Activated B cell treated with CpG ODN at 0.5 μM for 24 hours (primary cell): Measurements from ENCODE around the gene ZDHHC11. TPM values are rescaled to one million over a fixed set of nuclear protein-coding genes. Genes with fewer than 3 reads are reported as not detected.
"Not testable (repeated sequence)": the region's sequence is repeated elsewhere in the genome, so short reads cannot be mapped to it uniquely, and the experiment has no call there.

Experiments
- ATAC-seq: fragments of 200-7000 bp; cut with Tn5 transposase; one replicate; pipeline ENCODE4 v1.10.0; 2021; ENCODE audit warnings: low read depth, mild to moderate bottlenecking, moderate library complexity
- CTCF ChIA-PET: fragments of 350-600 bp; sonication (Branson Sonifier 250); formaldehyde crosslinking; loops from one replicate; lab custom pipeline; 2021; ENCODE audit warnings: antibody characterized with exemption; lab: Charles Lee
- POLR2A ChIA-PET: fragments of 350-600 bp; sonication (Branson Sonifier 250); formaldehyde crosslinking; loops from one replicate; lab custom pipeline; 2021; ENCODE audit warnings: antibody characterized with exemption; lab: Charles Lee
- DNase-seq: peaks from one replicate; pipeline ENCODE4 v3.0.0; 2022
- H3K27ac Mint-ChIP-seq: one replicate; pipeline ENCODE4 v1.8.0; 2020; ENCODE audit warnings: mixed read lengths
- H3K27me3 Mint-ChIP-seq: one replicate; pipeline ENCODE4 v1.8.0; 2021; ENCODE audit warnings: mixed read lengths
- H3K36me3 Mint-ChIP-seq: one replicate; pipeline ENCODE4 v1.8.0; 2021; ENCODE audit warnings: low read depth, mixed read lengths
- H3K4me1 Mint-ChIP-seq: one replicate; pipeline ENCODE4 v1.8.0; 2021; ENCODE audit warnings: mixed read lengths
- H3K4me3 Mint-ChIP-seq: one replicate; pipeline ENCODE4 v1.8.0; 2020; ENCODE audit warnings: mild to moderate bottlenecking, mixed read lengths
- H3K9me3 Mint-ChIP-seq: one replicate; pipeline ENCODE4 v1.8.0; 2020; ENCODE audit warnings: mixed read lengths
- intact Hi-C: fragments of 100-400 bp; cut with micrococcal nuclease; formaldehyde crosslinking; loops from one replicate; pipeline ENCODE4 v1.15.1; 2024
- total RNA-seq: library from RNA; stranded (reverse); gene quantifications from 2 replicates; pipeline ENCODE4 v1.2.3, GENCODE V29; 2022
- TF ChIP-seq, protein P1 (sequence below): fragments of 200-600 bp; IDR thresholded peaks from one replicate; pipeline ENCODE4 v1.8.0; 2022; ENCODE audit warnings: antibody characterized with exemption, mild to moderate bottlenecking

The ZDHHC11 gene
- total RNA-seq, 1 donor from 2014 or later: 1.6 TPM

DNA sequence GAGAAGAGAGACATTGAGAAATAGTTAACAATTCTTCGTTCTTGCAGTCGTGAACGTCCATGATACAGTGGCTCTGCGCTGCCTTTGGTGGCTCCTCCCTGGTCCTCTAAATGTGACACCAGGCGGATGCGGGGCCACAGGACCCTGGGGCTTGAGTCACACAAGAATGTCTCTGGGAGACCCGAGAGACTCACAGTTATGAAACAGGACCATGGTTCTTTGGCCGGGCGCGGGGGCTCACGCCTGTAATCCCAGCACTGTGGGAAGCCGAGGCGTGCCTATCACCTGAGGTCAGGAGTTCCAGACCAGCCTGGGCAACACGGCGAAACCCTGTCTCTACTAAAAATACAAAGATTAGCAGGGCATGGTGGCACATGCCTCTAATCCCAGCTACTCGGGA is 767 bp upstream of the ZDHHC11 start:
- TF ChIP-seq, protein P1, sequence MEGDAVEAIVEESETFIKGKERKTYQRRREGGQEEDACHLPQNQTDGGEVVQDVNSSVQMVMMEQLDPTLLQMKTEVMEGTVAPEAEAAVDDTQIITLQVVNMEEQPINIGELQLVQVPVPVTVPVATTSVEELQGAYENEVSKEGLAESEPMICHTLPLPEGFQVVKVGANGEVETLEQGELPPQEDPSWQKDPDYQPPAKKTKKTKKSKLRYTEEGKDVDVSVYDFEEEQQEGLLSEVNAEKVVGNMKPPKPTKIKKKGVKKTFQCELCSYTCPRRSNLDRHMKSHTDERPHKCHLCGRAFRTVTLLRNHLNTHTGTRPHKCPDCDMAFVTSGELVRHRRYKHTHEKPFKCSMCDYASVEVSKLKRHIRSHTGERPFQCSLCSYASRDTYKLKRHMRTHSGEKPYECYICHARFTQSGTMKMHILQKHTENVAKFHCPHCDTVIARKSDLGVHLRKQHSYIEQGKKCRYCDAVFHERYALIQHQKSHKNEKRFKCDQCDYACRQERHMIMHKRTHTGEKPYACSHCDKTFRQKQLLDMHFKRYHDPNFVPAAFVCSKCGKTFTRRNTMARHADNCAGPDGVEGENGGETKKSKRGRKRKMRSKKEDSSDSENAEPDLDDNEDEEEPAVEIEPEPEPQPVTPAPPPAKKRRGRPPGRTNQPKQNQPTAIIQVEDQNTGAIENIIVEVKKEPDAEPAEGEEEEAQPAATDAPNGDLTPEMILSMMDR: no peak
- intact Hi-C loops: no loop called here
- ChIA-PET POLR2A (no interaction called here), CTCF (no interaction called here)
- Mint-ChIP-seq H3K9me3 (no peaks in the 10 kb centered on the region), H3K4me1 (peaks cover 4% of the 10 kb centered on the region), H3K27ac (no peak overlapping the region), H3K27me3 (peaks cover 5% of the 10 kb centered on the region), H3K4me3 (no peak overlapping the region), H3K36me3 (no peaks in the 10 kb centered on the region)
- ATAC-seq (no peak), DNase-seq (no peak)

DNA sequence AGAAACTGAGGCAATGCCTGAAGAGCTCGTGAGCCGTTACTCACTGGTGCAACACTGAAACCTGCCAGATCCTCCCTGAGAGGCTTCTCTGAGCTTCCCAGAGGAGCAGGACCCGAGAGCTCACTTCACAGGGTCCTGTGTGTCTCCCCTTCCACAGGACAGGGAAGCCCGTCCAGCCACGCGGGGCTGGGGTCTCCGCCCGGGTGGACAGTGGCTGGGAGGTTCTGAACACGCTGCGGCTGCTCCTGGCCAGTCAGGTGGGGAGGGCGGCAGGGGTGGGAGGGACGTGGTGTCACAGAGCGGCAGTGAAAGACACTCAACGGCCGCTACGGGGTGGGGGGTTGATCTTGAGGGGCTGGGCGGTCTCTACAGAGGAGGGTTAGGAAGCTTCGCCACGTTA is 290 bp upstream of the ZDHHC11 start:
- H3K27me3 Mint-ChIP-seq: peaks cover 5% of the 10 kb centered on the region
- H3K4me1 Mint-ChIP-seq: peaks cover 7% of the 10 kb centered on the region
- no peaks in the 10 kb centered on the region for H3K9me3 Mint-ChIP-seq
- TF ChIP-seq, protein P1: no peak
- H3K4me3 Mint-ChIP-seq: no peak overlapping the region
- intact Hi-C loops: no loop called here
- ATAC-seq: no peak
- no peak for DNase-seq
- POLR2A ChIA-PET: no interaction called here
- H3K36me3 Mint-ChIP-seq: no peaks in the 10 kb centered on the region
- CTCF ChIA-PET: no interaction called here
- no peak overlapping the region for H3K27ac Mint-ChIP-seq

DNA sequence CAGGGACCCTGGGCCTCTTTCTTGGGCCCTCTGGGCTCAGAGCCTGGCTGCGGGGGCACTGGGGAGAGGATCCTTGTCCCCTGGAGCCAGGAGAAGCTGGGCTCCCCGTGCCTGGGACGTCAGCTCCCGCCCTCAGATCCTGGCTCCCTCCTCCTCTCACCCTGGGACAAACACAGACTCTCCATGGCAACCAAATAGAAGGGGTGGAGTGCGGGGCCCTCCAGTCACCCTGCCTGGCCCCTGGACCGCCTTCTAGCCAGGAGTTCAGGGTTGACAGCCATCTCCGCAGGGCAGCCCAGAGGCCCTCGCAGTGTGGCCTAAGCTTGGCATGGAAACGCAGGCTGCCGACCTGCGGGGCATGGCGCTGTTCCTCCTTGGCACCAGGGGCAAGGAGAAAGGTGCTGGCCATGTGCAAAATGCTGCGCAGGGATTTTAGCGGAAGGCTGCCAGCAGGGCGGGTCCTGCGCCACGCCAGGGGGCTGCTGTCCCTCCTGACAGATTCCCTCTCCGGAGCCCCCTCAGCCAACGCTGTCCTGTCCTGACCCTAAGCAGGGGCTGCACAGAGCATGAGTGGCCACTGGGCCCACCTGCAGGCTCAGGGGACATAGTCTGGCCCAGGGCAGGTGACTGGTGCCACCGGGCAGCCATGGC is 1.0 kb downstream of the ZDHHC11 start:
- POLR2A ChIA-PET: no interaction called here
- H3K36me3 Mint-ChIP-seq: no peaks in the 10 kb centered on the region
- H3K27me3 Mint-ChIP-seq: peaks cover 5% of the 10 kb centered on the region
- no peak for DNase-seq
- intact Hi-C loops: loop anchor here (5.0 kb wide), 1 partner anchor 92 kb away; no protein-coding TSS in a partner anchor
- no peak for ATAC-seq
- no peak overlapping the region for H3K4me3 Mint-ChIP-seq
- TF ChIP-seq, protein P1: no peak
- H3K27ac Mint-ChIP-seq: no peak overlapping the region
- no peaks in the 10 kb centered on the region for H3K9me3 Mint-ChIP-seq
- CTCF ChIA-PET: no interaction called here
- H3K4me1 Mint-ChIP-seq: peaks cover 7% of the 10 kb centered on the region

DNA sequence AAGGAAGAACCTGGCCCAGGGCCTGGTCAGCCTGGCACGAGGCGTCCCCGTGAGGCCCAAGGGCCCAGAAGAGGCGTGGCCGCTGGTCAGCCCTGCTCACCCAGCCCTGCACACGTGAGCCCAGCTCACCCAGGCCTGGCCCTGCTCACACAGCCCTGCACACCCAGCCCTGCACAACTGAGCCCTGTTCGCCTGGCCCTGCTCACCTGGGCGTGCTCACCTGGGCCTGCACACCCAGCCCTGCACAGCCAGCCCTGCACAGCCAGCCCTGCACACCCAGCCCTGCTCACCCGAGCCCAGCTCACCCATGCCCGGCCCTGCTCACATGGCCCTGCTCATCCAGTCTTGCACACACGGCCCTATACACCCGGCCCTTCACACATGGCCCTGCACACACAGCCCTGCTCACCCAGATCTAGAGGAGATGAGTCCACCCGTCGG is 2.1 kb downstream of the ZDHHC11 start:
- DNase-seq: no peak
- no peak for ATAC-seq
- Mint-ChIP-seq H3K27me3 (peaks cover 5% of the 10 kb centered on the region), H3K27ac (no peak overlapping the region), H3K9me3 (no peaks in the 10 kb centered on the region), H3K4me3 (no peak overlapping the region), H3K4me1 (peaks cover 7% of the 10 kb centered on the region), H3K36me3 (no peaks in the 10 kb centered on the region)
- intact Hi-C loops: loop anchor here (5.0 kb wide), 1 partner anchor 91 kb away; no protein-coding TSS in a partner anchor
- ChIA-PET CTCF (no interaction called here), POLR2A (no interaction called here)
- TF ChIP-seq, protein P1: no peak

DNA sequence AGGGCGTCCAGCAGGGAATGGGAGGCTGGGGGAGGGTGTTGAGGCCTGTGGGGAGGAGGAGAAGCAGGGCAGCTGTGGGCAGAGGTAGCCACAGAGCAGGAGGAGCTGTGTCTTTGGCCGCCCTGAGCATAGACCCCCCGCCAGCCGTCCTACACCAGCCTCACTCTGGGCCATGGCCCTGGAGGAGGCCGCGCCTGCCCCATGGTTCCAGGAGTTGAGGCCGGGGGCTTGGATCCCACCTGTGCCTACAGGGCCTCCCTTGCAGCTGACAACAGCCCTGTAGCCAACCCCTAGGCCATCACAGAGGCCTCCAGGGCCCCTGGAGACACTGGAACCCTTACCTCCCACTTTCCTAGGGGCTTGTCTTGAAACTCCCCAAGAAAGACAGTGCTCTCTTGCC is 3.0 kb downstream of the ZDHHC11 start:
- H3K27ac Mint-ChIP-seq, POLR2A ChIA-PET, H3K4me1 Mint-ChIP-seq, H3K4me3 Mint-ChIP-seq, ATAC-seq, CTCF ChIA-PET, H3K36me3 Mint-ChIP-seq, H3K27me3 Mint-ChIP-seq, DNase-seq, H3K9me3 Mint-ChIP-seq: not testable (repeated sequence)
- intact Hi-C loops: loop anchor here (5.0 kb wide), 1 partner anchor 90 kb away; no protein-coding TSS in a partner anchor

DNA sequence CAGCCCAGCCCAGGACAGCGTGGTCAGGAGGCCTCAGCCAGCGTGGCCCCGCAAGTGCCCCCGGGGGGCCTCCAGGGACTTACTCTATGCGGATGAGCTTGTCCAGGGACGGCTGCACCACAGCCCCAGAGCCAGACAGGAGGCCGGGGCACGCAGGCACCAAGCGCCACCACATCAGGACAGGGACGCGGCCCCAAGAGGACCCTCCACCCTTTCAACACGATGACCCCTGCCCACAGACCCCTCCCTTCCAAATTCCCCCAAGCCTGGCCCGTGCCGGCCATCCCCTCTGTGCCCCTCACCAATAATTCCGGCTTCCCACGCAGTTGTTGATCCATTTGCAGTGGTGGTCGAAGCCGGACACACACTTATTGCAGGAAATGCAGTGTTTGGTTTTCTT is 3.6 kb downstream of the ZDHHC11 start:
- ATAC-seq, H3K27ac Mint-ChIP-seq, CTCF ChIA-PET, H3K36me3 Mint-ChIP-seq, POLR2A ChIA-PET, H3K27me3 Mint-ChIP-seq, H3K4me1 Mint-ChIP-seq, H3K9me3 Mint-ChIP-seq, DNase-seq, H3K4me3 Mint-ChIP-seq: not testable (repeated sequence)
- intact Hi-C loops: loop anchor here (5.0 kb wide), 1 partner anchor 90 kb away; no protein-coding TSS in a partner anchor

DNA sequence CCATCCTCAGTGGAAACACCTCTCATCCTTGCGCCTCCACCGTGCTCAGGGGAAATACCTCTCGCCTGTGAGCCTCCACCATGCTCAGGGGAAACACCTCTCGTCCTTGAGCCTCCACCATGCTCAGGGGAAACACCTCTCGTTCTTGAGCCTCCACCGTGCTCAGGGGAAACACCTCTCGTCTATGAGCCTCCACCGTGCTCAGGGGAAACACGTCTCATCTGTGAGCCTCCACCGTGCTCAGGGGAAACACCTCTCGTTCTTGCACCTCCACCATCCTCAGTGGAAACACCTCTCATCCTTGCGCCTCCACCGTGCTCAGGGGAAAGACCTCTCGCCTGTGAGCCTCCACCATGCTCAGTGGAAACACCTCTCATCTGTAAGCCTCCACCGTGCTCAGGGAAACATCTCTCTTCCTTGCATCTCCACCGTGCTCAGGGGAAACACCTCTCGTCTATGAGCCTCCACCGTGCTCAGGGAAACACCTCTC is 4.1 kb downstream of the ZDHHC11 start:
- CTCF ChIA-PET, H3K36me3 Mint-ChIP-seq, H3K4me3 Mint-ChIP-seq, H3K9me3 Mint-ChIP-seq, H3K4me1 Mint-ChIP-seq, ATAC-seq, H3K27me3 Mint-ChIP-seq, POLR2A ChIA-PET, H3K27ac Mint-ChIP-seq: not testable (repeated sequence)
- peak; percentile 15 for DNase-seq
- intact Hi-C loops: loop anchor here (5.0 kb wide), 1 partner anchor 89 kb away; no protein-coding TSS in a partner anchor

DNA sequence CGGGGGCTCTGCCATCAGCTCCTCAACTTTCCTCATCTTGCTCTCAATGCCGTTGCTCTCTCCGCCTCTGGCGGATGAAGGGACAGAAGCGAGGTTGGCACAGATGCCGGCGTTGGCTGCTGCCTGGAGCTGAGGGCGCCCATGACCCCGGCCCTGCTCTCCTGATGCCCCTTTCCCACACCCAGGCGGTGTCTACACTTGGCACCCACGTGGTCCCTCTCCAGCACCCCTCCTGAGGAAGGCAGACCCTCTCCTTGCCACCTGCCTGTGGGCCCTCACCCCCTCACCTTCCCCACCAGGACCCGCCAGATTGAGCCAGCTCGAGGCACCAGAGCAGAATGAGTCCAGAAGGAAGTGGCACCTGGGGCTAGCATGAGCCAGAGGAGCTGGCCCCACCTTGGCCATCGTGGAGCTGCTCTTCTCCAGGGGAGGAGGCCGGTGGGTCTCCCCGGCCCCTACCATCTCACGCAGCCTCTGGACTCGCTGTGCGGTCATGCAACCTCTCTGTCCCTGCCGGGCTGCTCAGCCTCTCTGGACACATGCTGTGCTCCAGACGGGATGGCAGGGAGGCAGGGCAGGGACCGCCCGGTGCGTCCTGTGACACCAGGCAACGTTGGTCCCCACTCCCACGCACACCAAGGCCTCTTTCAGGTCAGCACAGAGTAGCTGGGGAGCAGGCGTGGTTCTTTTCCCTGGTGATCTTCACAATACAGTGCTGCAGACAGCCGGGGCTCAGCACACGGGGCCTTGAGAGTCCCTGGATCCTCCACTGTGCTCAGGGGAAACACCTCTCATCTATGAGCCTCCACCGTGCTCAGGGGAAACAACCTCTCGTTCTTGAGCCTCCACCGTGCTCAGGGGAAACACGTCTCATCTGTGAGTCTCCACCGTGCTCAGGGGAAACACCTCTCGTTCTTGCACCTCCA is 4.8 kb downstream of the ZDHHC11 start:
- intact Hi-C loops: loop anchor here (5.0 kb wide), 1 partner anchor 89 kb away; no protein-coding TSS in a partner anchor
- POLR2A ChIA-PET, CTCF ChIA-PET, H3K27ac Mint-ChIP-seq, H3K27me3 Mint-ChIP-seq, H3K36me3 Mint-ChIP-seq, DNase-seq, H3K9me3 Mint-ChIP-seq, ATAC-seq, H3K4me3 Mint-ChIP-seq, H3K4me1 Mint-ChIP-seq: not testable (repeated sequence)
